HEK293 (cell line): ENCODE results near the gene SEMA4D.

ENCODE experiments used
- CTCF ChIA-PET: fragments of 350-600 bp; formaldehyde crosslinking; extraction: SDS; loops from one replicate; lab custom pipeline; 2021; ENCODE audit warnings: antibody characterized with exemption; lab: Yijun Ruan, JAX
- POLR2A ChIA-PET: fragments of 300-600 bp; formaldehyde crosslinking; extraction: SDS; loops from one replicate; lab custom pipeline; 2020; ENCODE audit warnings: antibody characterized with exemption, inconsistent platforms; lab: Yijun Ruan, JAX
- H3K27ac ChIP-seq: fragments of 200-500 bp; sonication (Bioruptor generic); 2 replicates; pipeline ENCODE4 v1.5.1; 2014; ENCODE audit warnings: low read depth, low read length, control low read depth, inconsistent platforms; ENCODE audit errors: extremely low read depth
- H3K36me3 ChIP-seq, 2 experiments: fragments of 200-500 bp in 1 of 2; sonication (Bioruptor generic) in 1 of 2; 1 replicate in 1 of 2; 2 replicates in 1 of 2; pipeline ENCODE4 v1.5.1; 2014 to 2017; ENCODE audit warnings: inconsistent platforms in 2 of 2, low read length in 2 of 2; ENCODE audit not compliant: control insufficient read depth in 2 of 2, insufficient read depth in 1 of 2
- H3K4me1 ChIP-seq: fragments of 200-500 bp; sonication (Bioruptor generic); 2 replicates; pipeline ENCODE4 v1.5.1; 2014; ENCODE audit warnings: mild to moderate bottlenecking, low read length, inconsistent platforms; ENCODE audit not compliant: control insufficient read depth, insufficient read depth
- H3K4me3 ChIP-seq: 2 replicates; pipeline ENCODE4 v1.5.1; 2011; ENCODE audit warnings: low read depth, mild to moderate bottlenecking, control low read depth, low read length, moderate library complexity
- H3K9me3 ChIP-seq: fragments of 200-500 bp; sonication (Bioruptor generic); 2 replicates; pipeline ENCODE4 v1.5.1; 2014; ENCODE audit warnings: low read depth, low read length, inconsistent platforms; ENCODE audit not compliant: control insufficient read depth, insufficient read depth
- BCL11A ChIP-seq: fragments of 450-650 bp; formaldehyde crosslinking; IDR thresholded peaks from 2 replicates; pipeline ENCODE4 v1.5.1; 2016; ENCODE audit warnings: low read depth, missing biosample characterization, missing genetic modification characterization
- KLF1 ChIP-seq: fragments of 450-650 bp; formaldehyde crosslinking; IDR thresholded peaks from 2 replicates; pipeline ENCODE4 v1.5.1; 2016; ENCODE audit warnings: missing biosample characterization, missing genetic modification characterization
- KLF16 ChIP-seq: fragments of 450-650 bp; formaldehyde crosslinking; IDR thresholded peaks from 2 replicates; pipeline ENCODE4 v1.5.1; 2017; ENCODE audit warnings: missing biosample characterization, missing genetic modification characterization
- REPIN1 ChIP-seq: fragments of 450-650 bp; formaldehyde crosslinking; IDR thresholded peaks from 2 replicates; pipeline ENCODE4 v1.5.1; 2017; ENCODE audit warnings: missing biosample characterization, missing genetic modification characterization, low read depth
- YY2 ChIP-seq: fragments of 450-650 bp; formaldehyde crosslinking; IDR thresholded peaks from 2 replicates; pipeline ENCODE4 v1.5.1; 2016; ENCODE audit warnings: missing biosample characterization, missing genetic modification characterization
- ZBTB7A ChIP-seq: fragments of 450-650 bp; formaldehyde crosslinking; IDR thresholded peaks from 2 replicates; pipeline ENCODE4 v1.5.1; 2016; ENCODE audit warnings: low read depth, missing biosample characterization, missing genetic modification characterization
- ZFP41 ChIP-seq: fragments of 450-650 bp; formaldehyde crosslinking; IDR thresholded peaks from 2 replicates; pipeline ENCODE4 v1.5.1; 2016; ENCODE audit warnings: missing biosample characterization, missing genetic modification characterization, borderline replicate concordance
- ZNF140 ChIP-seq: fragments of 450-650 bp; formaldehyde crosslinking; IDR thresholded peaks from 2 replicates; pipeline ENCODE4 v1.5.1; 2016; ENCODE audit warnings: missing biosample characterization, missing genetic modification characterization
- ZNF174 ChIP-seq: fragments of 450-650 bp; formaldehyde crosslinking; IDR thresholded peaks from 2 replicates; pipeline ENCODE4 v1.5.0; 2017; ENCODE audit warnings: missing biosample characterization, mild to moderate bottlenecking, missing genetic modification characterization
- ZNF311 ChIP-seq: fragments of 450-650 bp; formaldehyde crosslinking; IDR thresholded peaks from 2 replicates; pipeline ENCODE4 v1.5.1; 2017; ENCODE audit warnings: missing biosample characterization, missing genetic modification characterization, borderline replicate concordance
- ZNF341 ChIP-seq: fragments of 450-650 bp; formaldehyde crosslinking; IDR thresholded peaks from 2 replicates; pipeline ENCODE4; 2016; ENCODE audit warnings: low read depth, missing biosample characterization, missing genetic modification characterization
- ZNF426 ChIP-seq: fragments of 450-650 bp; formaldehyde crosslinking; IDR thresholded peaks from 2 replicates; pipeline ENCODE4 v1.5.1; 2017; ENCODE audit warnings: missing biosample characterization, missing genetic modification characterization, mild to moderate bottlenecking, inconsistent platforms, moderate library complexity
- ZNF530 ChIP-seq: fragments of 450-650 bp; formaldehyde crosslinking; IDR thresholded peaks from 2 replicates; pipeline ENCODE4 v1.5.1; 2016; ENCODE audit warnings: low read depth, missing biosample characterization, missing genetic modification characterization
- ZNF560 ChIP-seq: fragments of 450-650 bp; formaldehyde crosslinking; IDR thresholded peaks from 2 replicates; pipeline ENCODE4 v1.5.1; 2017; ENCODE audit warnings: missing biosample characterization, missing genetic modification characterization, borderline replicate concordance
- ZNF629 ChIP-seq: fragments of 450-650 bp; formaldehyde crosslinking; IDR thresholded peaks from 2 replicates; pipeline ENCODE4 v1.5.1; 2017; ENCODE audit warnings: missing biosample characterization, missing genetic modification characterization
- ZNF660 ChIP-seq: fragments of 450-650 bp; IDR thresholded peaks from 2 replicates; pipeline ENCODE4 v1.5.1; 2018; ENCODE audit warnings: missing biosample characterization, mild to moderate bottlenecking, missing genetic modification characterization
- ZNF792 ChIP-seq: fragments of 450-650 bp; formaldehyde crosslinking; IDR thresholded peaks from 2 replicates; pipeline ENCODE4 v1.5.1; 2016; ENCODE audit warnings: missing biosample characterization, missing genetic modification characterization
- TF ChIP-seq, protein P1 (sequence below): fragments of 450-650 bp; formaldehyde crosslinking; IDR thresholded peaks from 2 replicates; pipeline ENCODE4 v1.5.0; 2017; ENCODE audit warnings: missing biosample characterization, missing genetic modification characterization, borderline replicate concordance
- TF ChIP-seq, protein P2 (sequence below): fragments of 450-650 bp; formaldehyde crosslinking; IDR thresholded peaks from 2 replicates; pipeline ENCODE4 v1.5.1; 2016; ENCODE audit warnings: missing biosample characterization, missing genetic modification characterization
- TF ChIP-seq, protein P3 (sequence below): fragments of 450-650 bp; formaldehyde crosslinking; IDR thresholded peaks from 2 replicates; pipeline ENCODE4 v1.5.1; 2016; ENCODE audit warnings: missing biosample characterization, missing genetic modification characterization, borderline replicate concordance
- TF ChIP-seq, protein P4 (sequence below): fragments of 450-650 bp; formaldehyde crosslinking; IDR thresholded peaks from 2 replicates; pipeline ENCODE4 v1.5.1; 2016; ENCODE audit warnings: missing biosample characterization, missing genetic modification characterization

The SEMA4D gene

DNA sequence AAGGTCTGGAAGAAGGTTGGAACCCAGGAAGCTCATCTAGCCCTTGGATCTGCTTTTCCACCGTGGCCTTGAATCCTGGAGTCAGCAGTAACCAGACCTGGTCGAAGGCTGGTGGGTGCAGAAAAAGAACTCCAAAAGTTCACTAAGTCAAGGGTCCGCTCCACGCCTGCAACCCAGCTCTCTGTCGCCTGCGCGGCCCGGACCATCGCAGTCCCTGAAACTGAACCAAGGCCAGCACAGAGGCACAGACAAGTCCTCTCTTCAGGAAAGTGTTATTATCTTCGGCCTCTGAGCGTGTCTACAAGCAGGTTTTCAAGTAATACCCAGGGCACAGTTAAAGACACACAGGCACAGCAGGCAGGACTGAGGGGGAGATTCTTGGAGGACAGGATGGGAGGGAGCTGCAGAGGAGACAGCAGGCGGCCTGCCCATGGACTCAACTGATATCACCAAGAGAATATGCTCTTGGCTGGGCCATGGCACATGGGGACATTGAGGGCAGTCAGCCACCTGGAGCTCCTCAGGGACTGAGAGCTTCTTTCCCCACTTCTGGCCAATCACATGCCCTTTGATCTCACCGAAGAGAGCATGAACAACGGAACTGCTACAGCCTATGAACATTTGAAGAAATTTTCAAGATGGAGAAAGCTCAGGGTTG lies 45.8 kb upstream of the SEMA4D start:
- H3K4me3 ChIP-seq, result no peak overlapping the region
- TF ChIP-seq ZNF792 (tag by site-specific recombination) (no peak), REPIN1 (no peak), YY2 (tag by site-specific recombination) (no peak), BCL11A (tag by site-specific recombination) (no peak), ZNF140 (tag by site-specific recombination) (no peak), ZNF341 (tag by site-specific recombination) (no peak), ZFP41 (tag by site-specific recombination) (no peak), ZNF311 (no peak), ZNF660 (no peak), ZNF530 (tag by site-specific recombination) (no peak)
- TF ChIP-seq, protein P1, sequence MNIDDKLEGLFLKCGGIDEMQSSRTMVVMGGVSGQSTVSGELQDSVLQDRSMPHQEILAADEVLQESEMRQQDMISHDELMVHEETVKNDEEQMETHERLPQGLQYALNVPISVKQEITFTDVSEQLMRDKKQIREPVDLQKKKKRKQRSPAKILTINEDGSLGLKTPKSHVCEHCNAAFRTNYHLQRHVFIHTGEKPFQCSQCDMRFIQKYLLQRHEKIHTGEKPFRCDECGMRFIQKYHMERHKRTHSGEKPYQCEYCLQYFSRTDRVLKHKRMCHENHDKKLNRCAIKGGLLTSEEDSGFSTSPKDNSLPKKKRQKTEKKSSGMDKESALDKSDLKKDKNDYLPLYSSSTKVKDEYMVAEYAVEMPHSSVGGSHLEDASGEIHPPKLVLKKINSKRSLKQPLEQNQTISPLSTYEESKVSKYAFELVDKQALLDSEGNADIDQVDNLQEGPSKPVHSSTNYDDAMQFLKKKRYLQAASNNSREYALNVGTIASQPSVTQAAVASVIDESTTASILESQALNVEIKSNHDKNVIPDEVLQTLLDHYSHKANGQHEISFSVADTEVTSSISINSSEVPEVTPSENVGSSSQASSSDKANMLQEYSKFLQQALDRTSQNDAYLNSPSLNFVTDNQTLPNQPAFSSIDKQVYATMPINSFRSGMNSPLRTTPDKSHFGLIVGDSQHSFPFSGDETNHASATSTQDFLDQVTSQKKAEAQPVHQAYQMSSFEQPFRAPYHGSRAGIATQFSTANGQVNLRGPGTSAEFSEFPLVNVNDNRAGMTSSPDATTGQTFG (tag by site-specific recombination), result no peak
- TF ChIP-seq, protein P2, sequence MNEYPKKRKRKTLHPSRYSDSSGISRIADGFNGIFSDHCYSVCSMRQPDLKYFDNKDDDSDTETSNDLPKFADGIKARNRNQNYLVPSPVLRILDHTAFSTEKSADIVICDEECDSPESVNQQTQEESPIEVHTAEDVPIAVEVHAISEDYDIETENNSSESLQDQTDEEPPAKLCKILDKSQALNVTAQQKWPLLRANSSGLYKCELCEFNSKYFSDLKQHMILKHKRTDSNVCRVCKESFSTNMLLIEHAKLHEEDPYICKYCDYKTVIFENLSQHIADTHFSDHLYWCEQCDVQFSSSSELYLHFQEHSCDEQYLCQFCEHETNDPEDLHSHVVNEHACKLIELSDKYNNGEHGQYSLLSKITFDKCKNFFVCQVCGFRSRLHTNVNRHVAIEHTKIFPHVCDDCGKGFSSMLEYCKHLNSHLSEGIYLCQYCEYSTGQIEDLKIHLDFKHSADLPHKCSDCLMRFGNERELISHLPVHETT, result no peak
- TF ChIP-seq, protein P3, sequence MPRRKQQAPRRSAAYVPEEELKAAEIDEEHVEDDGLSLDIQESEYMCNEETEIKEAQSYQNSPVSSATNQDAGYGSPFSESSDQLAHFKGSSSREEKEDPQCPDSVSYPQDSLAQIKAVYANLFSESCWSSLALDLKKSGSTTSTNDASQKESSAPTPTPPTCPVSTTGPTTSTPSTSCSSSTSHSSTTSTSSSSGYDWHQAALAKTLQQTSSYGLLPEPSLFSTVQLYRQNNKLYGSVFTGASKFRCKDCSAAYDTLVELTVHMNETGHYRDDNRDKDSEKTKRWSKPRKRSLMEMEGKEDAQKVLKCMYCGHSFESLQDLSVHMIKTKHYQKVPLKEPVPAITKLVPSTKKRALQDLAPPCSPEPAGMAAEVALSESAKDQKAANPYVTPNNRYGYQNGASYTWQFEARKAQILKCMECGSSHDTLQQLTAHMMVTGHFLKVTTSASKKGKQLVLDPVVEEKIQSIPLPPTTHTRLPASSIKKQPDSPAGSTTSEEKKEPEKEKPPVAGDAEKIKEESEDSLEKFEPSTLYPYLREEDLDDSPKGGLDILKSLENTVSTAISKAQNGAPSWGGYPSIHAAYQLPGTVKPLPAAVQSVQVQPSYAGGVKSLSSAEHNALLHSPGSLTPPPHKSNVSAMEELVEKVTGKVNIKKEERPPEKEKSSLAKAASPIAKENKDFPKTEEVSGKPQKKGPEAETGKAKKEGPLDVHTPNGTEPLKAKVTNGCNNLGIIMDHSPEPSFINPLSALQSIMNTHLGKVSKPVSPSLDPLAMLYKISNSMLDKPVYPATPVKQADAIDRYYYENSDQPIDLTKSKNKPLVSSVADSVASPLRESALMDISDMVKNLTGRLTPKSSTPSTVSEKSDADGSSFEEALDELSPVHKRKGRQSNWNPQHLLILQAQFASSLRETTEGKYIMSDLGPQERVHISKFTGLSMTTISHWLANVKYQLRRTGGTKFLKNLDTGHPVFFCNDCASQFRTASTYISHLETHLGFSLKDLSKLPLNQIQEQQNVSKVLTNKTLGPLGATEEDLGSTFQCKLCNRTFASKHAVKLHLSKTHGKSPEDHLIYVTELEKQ (tag by site-specific recombination), result no peak
- TF ChIP-seq, protein P4, sequence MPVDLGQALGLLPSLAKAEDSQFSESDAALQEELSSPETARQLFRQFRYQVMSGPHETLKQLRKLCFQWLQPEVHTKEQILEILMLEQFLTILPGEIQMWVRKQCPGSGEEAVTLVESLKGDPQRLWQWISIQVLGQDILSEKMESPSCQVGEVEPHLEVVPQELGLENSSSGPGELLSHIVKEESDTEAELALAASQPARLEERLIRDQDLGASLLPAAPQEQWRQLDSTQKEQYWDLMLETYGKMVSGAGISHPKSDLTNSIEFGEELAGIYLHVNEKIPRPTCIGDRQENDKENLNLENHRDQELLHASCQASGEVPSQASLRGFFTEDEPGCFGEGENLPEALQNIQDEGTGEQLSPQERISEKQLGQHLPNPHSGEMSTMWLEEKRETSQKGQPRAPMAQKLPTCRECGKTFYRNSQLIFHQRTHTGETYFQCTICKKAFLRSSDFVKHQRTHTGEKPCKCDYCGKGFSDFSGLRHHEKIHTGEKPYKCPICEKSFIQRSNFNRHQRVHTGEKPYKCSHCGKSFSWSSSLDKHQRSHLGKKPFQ, result no peak
- no peak overlapping the region for H3K27ac ChIP-seq
- ChIA-PET POLR2A (no interaction called here), CTCF (interaction anchor here (1.0 kb wide), 1 partner anchor 68 kb away, joined by 3 read pairs; no protein-coding TSS in a partner anchor)
- no peaks in the 10 kb centered on the region for H3K4me1 ChIP-seq
- no peaks in the 10 kb centered on the region for H3K9me3 ChIP-seq
- no peaks in the 10 kb centered on the region for H3K36me3 ChIP-seq

DNA sequence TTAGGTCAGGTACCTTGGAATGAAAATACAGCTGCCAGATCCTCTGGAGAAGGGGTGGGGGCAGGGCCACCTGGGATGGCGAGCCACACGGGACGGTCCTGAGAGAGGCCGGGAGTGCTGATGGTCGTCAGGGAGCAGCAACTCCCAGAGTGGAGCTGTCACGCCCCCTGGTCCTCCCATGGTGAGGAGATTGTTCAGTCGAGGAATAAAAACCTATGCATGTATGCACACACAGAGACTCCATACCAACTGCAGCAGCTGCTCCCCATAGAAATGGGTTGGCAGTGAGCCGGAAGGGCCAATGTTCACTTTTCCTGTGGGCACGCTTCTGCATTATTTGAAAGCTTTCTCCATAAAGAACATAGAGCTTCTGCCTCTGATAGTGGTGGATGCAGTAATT lies 45.2 kb upstream of the SEMA4D start:
- Histone ChIP-seq H3K27ac (no peak overlapping the region), H3K9me3 (no peaks in the 10 kb centered on the region), H3K4me3 (no peak overlapping the region), H3K36me3 (no peaks in the 10 kb centered on the region), H3K4me1 (no peaks in the 10 kb centered on the region)
- TF ChIP-seq ZBTB7A (tag by site-specific recombination) (no peak), ZNF426 (tag by site-specific recombination) (no peak), ZNF174 (tag by site-specific recombination) (no peak), KLF16 (tag by site-specific recombination) (no peak), KLF1 (tag by site-specific recombination) (no peak), ZNF629 (tag by site-specific recombination) (no peak), ZNF560 (tag by site-specific recombination) (no peak)
- POLR2A ChIA-PET, result no interaction called here
- CTCF ChIA-PET, result no interaction called here
